Activated T-helper 2 cell treated with anti-CD3 and anti-CD28 coated beads, Interferon-gamma antibody, Interleukin-2, Interleukin-4, amounts not matched to agents 10 μg/mL and 5 μg/mL and 100 μg/mL, durations not matched to agents 14 hours and 24 hours and 36 hours (primary cell): ENCODE data around the gene BCL2A1. TPM values are rescaled to one million over a fixed set of nuclear protein-coding genes. Genes with fewer than 3 reads are reported as not detected.
A peak's percentile ranks its signal among the peaks of the same experiment; 100 is the strongest.
"Not testable (repeated sequence)": the region's sequence is repeated elsewhere in the genome, so short reads cannot be mapped to it uniquely, and the experiment has no call there.

Source experiments
- DNase-seq: peaks from one replicate; pipeline ENCODE4 v3.0.0; 2021; ENCODE audit warnings: low spot score
- H3K27ac Mint-ChIP-seq: one replicate; pipeline ENCODE4 v1.8.0; 2021; ENCODE audit warnings: mixed read lengths
- H3K27me3 Mint-ChIP-seq: one replicate; pipeline ENCODE4 v1.8.0; 2021; ENCODE audit warnings: low read depth, mixed read lengths
- H3K36me3 Mint-ChIP-seq: one replicate; pipeline ENCODE4 v1.8.0; 2021; ENCODE audit warnings: low read depth, mixed read lengths
- H3K4me1 Mint-ChIP-seq: one replicate; pipeline ENCODE4 v1.8.0; 2021; ENCODE audit warnings: low read depth, mixed read lengths
- H3K4me3 Mint-ChIP-seq: one replicate; pipeline ENCODE4 v1.8.0; 2021; ENCODE audit warnings: low read depth, mild to moderate bottlenecking, moderate library complexity, mixed read lengths
- H3K9me3 Mint-ChIP-seq: one replicate; pipeline ENCODE4 v1.8.0; 2021; ENCODE audit warnings: mixed read lengths
- intact Hi-C: fragments of 100-400 bp; cut with micrococcal nuclease; formaldehyde crosslinking; loops from one replicate; pipeline ENCODE4 v1.15.1; 2023
- total RNA-seq: library from RNA; stranded (reverse); gene quantifications from 2 replicates; pipeline ENCODE4 v1.2.3, GENCODE V29; 2022

The BCL2A1 gene
- total RNA-seq, 1 donor from 2014 or later = 104 TPM

- H3K4me3 Mint-ChIP-seq = peak overlapping the region; percentile 93
- peaks cover 45% of the 10 kb centered on the region for H3K4me1 Mint-ChIP-seq
- H3K36me3 Mint-ChIP-seq = peaks cover 64% of the 10 kb centered on the region
- H3K27me3 Mint-ChIP-seq = no peaks in the 10 kb centered on the region
- intact Hi-C loops = loop anchor here (2.0 to 10.0 kb wide), 3 partner anchors 67 to 321 kb away; partner anchors contain the start of gene FAH
- peak overlapping the region; percentile 99 for H3K27ac Mint-ChIP-seq
- DNase-seq = no peak
- no peaks in the 10 kb centered on the region for H3K9me3 Mint-ChIP-seq
These were observed 5.0 kb downstream of the BCL2A1 start for GRCh38 chr15:79965846-79966630.

- intact Hi-C loops = loop anchor here (10.0 kb wide), 1 partner anchor 320 kb away; no protein-coding TSS in a partner anchor
- no peaks in the 10 kb centered on the region for H3K9me3 Mint-ChIP-seq
- peaks cover 45% of the 10 kb centered on the region for H3K4me1 Mint-ChIP-seq
- H3K27ac Mint-ChIP-seq = peak overlapping the region; percentile 68
- H3K4me3 Mint-ChIP-seq = peak overlapping the region; percentile 66
- H3K36me3 Mint-ChIP-seq = peaks cover 69% of the 10 kb centered on the region
- DNase-seq = no peak
- no peaks in the 10 kb centered on the region for H3K27me3 Mint-ChIP-seq
These were observed 6.7 kb downstream of the BCL2A1 start for GRCh38 chr15:79964232-79964805.

GRCh38 chr15:79962921-79963320 lies 8.1 kb downstream of the BCL2A1 start:
- Mint-ChIP-seq H3K4me1 (peaks cover 43% of the 10 kb centered on the region), H3K36me3 (peaks cover 59% of the 10 kb centered on the region)
- not testable (repeated sequence) for H3K4me3 Mint-ChIP-seq

GRCh38 chr15:79962178-79962577 lies 8.8 kb downstream of the BCL2A1 start:
- no peak for DNase-seq
- intact Hi-C loops = loop anchor here (10.0 kb wide), 1 partner anchor 317 kb away; no protein-coding TSS in a partner anchor
- H3K27ac Mint-ChIP-seq = peak overlapping the region; percentile 5
- peaks cover 39% of the 10 kb centered on the region for H3K4me1 Mint-ChIP-seq
- no peak overlapping the region for H3K4me3 Mint-ChIP-seq
- peaks cover 52% of the 10 kb centered on the region for H3K36me3 Mint-ChIP-seq
- no peaks in the 10 kb centered on the region for H3K27me3 Mint-ChIP-seq
- H3K9me3 Mint-ChIP-seq = no peaks in the 10 kb centered on the region

More at GRCh38 chr15:79962921-79963320, 8.1 kb downstream of the BCL2A1 start:
- not testable (repeated sequence) for H3K9me3 Mint-ChIP-seq, H3K27ac Mint-ChIP-seq, DNase-seq, H3K27me3 Mint-ChIP-seq
- intact Hi-C loops = loop anchor here (10.0 kb wide), 1 partner anchor 318 kb away; no protein-coding TSS in a partner anchor

- Mint-ChIP-seq H3K27ac (no peak overlapping the region), H3K27me3 (no peaks in the 10 kb centered on the region)
- DNase-seq = no peak
These were observed 10.3 kb downstream of the BCL2A1 start for GRCh38 chr15:79960502-79961212.

GRCh38 chr15:79957741-79958140 lies 13.3 kb downstream of the BCL2A1 start:
- Mint-ChIP-seq H3K4me3 (no peak overlapping the region), H3K36me3 (peaks cover 20% of the 10 kb centered on the region), H3K9me3 (no peaks in the 10 kb centered on the region), H3K4me1 (peaks cover 34% of the 10 kb centered on the region), H3K27me3 (no peaks in the 10 kb centered on the region), H3K27ac (no peak overlapping the region)
- no peak for DNase-seq
- intact Hi-C loops = no loop called here

More at GRCh38 chr15:79960502-79961212, 10.3 kb downstream of the BCL2A1 start:
- intact Hi-C loops = loop anchor here (10.0 kb wide), 1 partner anchor 316 kb away; no protein-coding TSS in a partner anchor
- peaks cover 42% of the 10 kb centered on the region for H3K36me3 Mint-ChIP-seq
- H3K4me1 Mint-ChIP-seq = peaks cover 29% of the 10 kb centered on the region
- no peak overlapping the region for H3K4me3 Mint-ChIP-seq
- no peaks in the 10 kb centered on the region for H3K9me3 Mint-ChIP-seq

GRCh38 chr15:79956354-79956939 lies 14.5 kb downstream of the BCL2A1 start:
- H3K4me1 Mint-ChIP-seq = peaks cover 29% of the 10 kb centered on the region
- no peak for DNase-seq
- no peak overlapping the region for H3K27ac Mint-ChIP-seq
- intact Hi-C loops = no loop called here
- no peak overlapping the region for H3K4me3 Mint-ChIP-seq
- H3K27me3 Mint-ChIP-seq = no peaks in the 10 kb centered on the region
- H3K36me3 Mint-ChIP-seq = peaks cover 13% of the 10 kb centered on the region
- H3K9me3 Mint-ChIP-seq = no peaks in the 10 kb centered on the region

GRCh38 chr15:79954661-79955060 lies 16.3 kb downstream of the BCL2A1 start:
- intact Hi-C loops = no loop called here
- Mint-ChIP-seq H3K9me3 (no peaks in the 10 kb centered on the region), H3K4me3 (no peak overlapping the region), H3K27ac (no peak overlapping the region), H3K27me3 (no peaks in the 10 kb centered on the region), H3K36me3 (peaks cover 4% of the 10 kb centered on the region), H3K4me1 (peaks cover 23% of the 10 kb centered on the region)
- DNase-seq = no peak

- DNase-seq = no peak
- Mint-ChIP-seq H3K27ac (no peak overlapping the region), H3K27me3 (no peaks in the 10 kb centered on the region), H3K9me3 (no peaks in the 10 kb centered on the region), H3K4me3 (no peak overlapping the region), H3K4me1 (peaks cover 23% of the 10 kb centered on the region), H3K36me3 (no peaks in the 10 kb centered on the region)
- intact Hi-C loops = no loop called here
These were observed 17.0 kb downstream of the BCL2A1 start for GRCh38 chr15:79953951-79954444.

GRCh38 chr15:79952329-79952728 lies 18.7 kb downstream of the BCL2A1 start:
- DNase-seq = no peak
- Mint-ChIP-seq H3K27me3 (no peaks in the 10 kb centered on the region), H3K4me3 (no peak overlapping the region), H3K4me1 (peaks cover 26% of the 10 kb centered on the region), H3K9me3 (no peaks in the 10 kb centered on the region), H3K36me3 (no peaks in the 10 kb centered on the region), H3K27ac (no peak overlapping the region)
- intact Hi-C loops = no loop called here

- Mint-ChIP-seq H3K27me3 (no peaks in the 10 kb centered on the region), H3K9me3 (no peaks in the 10 kb centered on the region), H3K36me3 (no peaks in the 10 kb centered on the region), H3K27ac (no peak overlapping the region), H3K4me3 (no peak overlapping the region), H3K4me1 (peaks cover 27% of the 10 kb centered on the region)
- no peak for DNase-seq
- intact Hi-C loops = no loop called here
These were observed 20.7 kb downstream of the BCL2A1 start for GRCh38 chr15:79950247-79950646.

- Mint-ChIP-seq H3K9me3 (no peaks in the 10 kb centered on the region), H3K36me3 (no peaks in the 10 kb centered on the region), H3K4me1 (peaks cover 18% of the 10 kb centered on the region), H3K27me3 (no peaks in the 10 kb centered on the region), H3K27ac (no peak overlapping the region), H3K4me3 (no peak overlapping the region)
- no peak for DNase-seq
- intact Hi-C loops = no loop called here
These were observed 22.2 kb downstream of the BCL2A1 start for GRCh38 chr15:79948761-79949160.
